Measurements from ENCODE around the gene PTPRM. TPM values are rescaled to one million over a fixed set of nuclear protein-coding genes. Genes with fewer than 3 reads are reported as not detected.
A peak's percentile ranks its signal among the peaks of the same experiment; 100 is the strongest.

Gene PTPRM
- total RNA-seq, 1 experiment from 2014 or later, result 6.2 TPM

DNA sequence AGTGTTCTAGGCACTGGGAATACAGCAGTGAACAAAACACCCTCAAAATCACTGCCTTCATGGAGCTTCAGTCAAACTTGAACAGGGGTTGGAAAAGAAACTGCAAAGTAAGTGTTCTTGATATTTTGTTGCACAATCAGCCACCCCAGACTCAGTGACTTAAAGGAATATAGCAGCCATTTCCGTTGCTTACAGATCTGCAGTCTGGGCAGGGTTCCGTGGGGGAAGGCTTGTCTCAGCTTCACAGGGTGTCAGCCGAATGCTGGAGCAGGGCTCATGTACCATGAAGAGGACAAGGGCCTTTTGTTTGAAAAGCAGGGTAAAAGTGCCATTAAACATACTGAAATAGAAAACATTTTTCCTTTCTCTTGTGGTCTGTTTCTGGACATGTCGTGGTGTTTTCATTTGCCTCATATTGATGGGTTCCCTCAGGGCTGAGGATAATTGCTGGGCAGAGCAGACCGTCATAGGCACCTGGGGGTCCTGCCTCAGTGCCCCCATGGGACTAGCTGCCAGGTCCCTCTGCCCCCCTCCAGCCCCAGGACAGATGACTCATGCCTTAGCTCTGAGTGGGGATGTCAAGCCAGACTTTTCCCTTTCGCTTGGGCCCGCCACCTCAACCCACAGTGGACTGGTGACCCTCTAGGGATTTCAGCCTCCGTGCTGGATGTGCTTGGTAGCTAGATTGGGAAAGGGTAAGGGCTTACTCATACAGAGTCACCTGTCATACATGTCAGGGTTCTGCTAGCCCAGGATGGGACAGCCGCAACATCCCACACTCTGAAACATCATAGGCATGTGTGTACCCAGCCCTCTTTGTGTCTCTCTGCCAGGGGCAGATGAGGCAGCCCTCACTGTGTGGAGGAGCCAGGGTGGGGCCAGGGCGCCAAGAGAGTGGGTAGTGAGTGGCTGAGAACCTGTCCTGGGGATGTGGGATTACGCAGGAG, 96.5 kb downstream of the PTPRM start:
- H3K4me3 Mint-ChIP-seq, result no peak overlapping the region
- no peaks in the 10 kb centered on the region; the same call in 1 of the 2 replicates for H3K4me1 ChIP-seq (ENCODE audit: insufficient read depth, low read length)
- H2BK120ac ChIP-seq (ENCODE audit: low read depth, low read length, poor library complexity, severe bottlenecking), result no peak overlapping the region
- no peak overlapping the region for H3K23ac ChIP-seq (ENCODE audit: insufficient read length, low read depth, low read length)
- H3K79me1 ChIP-seq (ENCODE audit: insufficient read depth, low read depth, low read length, poor library complexity, severe bottlenecking), result no peaks in the 10 kb centered on the region
- no peaks in the 10 kb centered on the region for H3K27me3 ChIP-seq (ENCODE audit: insufficient read depth, low read length)
- no peak overlapping the region for H3T11ph ChIP-seq (ENCODE audit: low read length)
- H3K27me3 Mint-ChIP-seq (ENCODE audit: low read depth), result no peaks in the 10 kb centered on the region
- H3K4me1 Mint-ChIP-seq, result peaks cover 25 to 26% of the 10 kb centered on the region in 2 experiments
- no peak for DNase-seq
- no peaks in the 10 kb centered on the region for H3K9me3 Mint-ChIP-seq
- H4K5ac ChIP-seq (ENCODE audit: insufficient read length, low read depth, low read length), result no peak overlapping the region
- no peak overlapping the region for H2BK12ac ChIP-seq (ENCODE audit: insufficient read length, low read depth, low read length)
- peak overlapping the region; percentile 17; the same call in 1 of the 2 replicates for H3K4ac ChIP-seq (ENCODE audit: low read depth, low read length)
- TF ChIP-seq, protein P1, sequence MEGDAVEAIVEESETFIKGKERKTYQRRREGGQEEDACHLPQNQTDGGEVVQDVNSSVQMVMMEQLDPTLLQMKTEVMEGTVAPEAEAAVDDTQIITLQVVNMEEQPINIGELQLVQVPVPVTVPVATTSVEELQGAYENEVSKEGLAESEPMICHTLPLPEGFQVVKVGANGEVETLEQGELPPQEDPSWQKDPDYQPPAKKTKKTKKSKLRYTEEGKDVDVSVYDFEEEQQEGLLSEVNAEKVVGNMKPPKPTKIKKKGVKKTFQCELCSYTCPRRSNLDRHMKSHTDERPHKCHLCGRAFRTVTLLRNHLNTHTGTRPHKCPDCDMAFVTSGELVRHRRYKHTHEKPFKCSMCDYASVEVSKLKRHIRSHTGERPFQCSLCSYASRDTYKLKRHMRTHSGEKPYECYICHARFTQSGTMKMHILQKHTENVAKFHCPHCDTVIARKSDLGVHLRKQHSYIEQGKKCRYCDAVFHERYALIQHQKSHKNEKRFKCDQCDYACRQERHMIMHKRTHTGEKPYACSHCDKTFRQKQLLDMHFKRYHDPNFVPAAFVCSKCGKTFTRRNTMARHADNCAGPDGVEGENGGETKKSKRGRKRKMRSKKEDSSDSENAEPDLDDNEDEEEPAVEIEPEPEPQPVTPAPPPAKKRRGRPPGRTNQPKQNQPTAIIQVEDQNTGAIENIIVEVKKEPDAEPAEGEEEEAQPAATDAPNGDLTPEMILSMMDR (conservative IDR thresholded peaks at IDR 0.05), result no peak
- no CpG with 5 or more reads among the region's 11 CpGs for WGBS (ENCODE audit: extremely low coverage, insufficient read length, low lambda C conversion rate)
- H3K36me3 Mint-ChIP-seq (ENCODE audit: insufficient read depth in 1 of 3, low read depth in 3 of 3), result no peaks in the 10 kb centered on the region
- no peak overlapping the region for H2BK20ac ChIP-seq (ENCODE audit: low read depth, low read length, poor library complexity, severe bottlenecking)
- H4K20me1 ChIP-seq (ENCODE audit: control insufficient read depth, insufficient read depth, insufficient read length), result no peaks in the 10 kb centered on the region
- H3K14ac ChIP-seq (ENCODE audit: insufficient read depth, low read length), result no peak overlapping the region; the same call in 1 of the 2 replicates
- H4K8ac ChIP-seq (replicated peaks; ENCODE audit: insufficient read length, low read depth, low read length), result no peak overlapping the region
- H2AFZ ChIP-seq (ENCODE audit: low read length), result no peak overlapping the region
- H3K23me2 ChIP-seq (ENCODE audit: insufficient read length, low read depth, low read length, poor library complexity, severe bottlenecking), result no peaks in the 10 kb centered on the region
- H4K91ac ChIP-seq (ENCODE audit: insufficient read length, low read depth, low read length), result peak overlapping the region; percentile 59
- H3K18ac ChIP-seq (ENCODE audit: insufficient read length, low read depth, low read length), result no peak overlapping the region
- peak overlapping the region; percentile 70 for H2AK5ac ChIP-seq (ENCODE audit: insufficient read length, low read length)
- H3K9me3 ChIP-seq (ENCODE audit: control insufficient read depth, low read depth, low read length), result no peaks in the 10 kb centered on the region
- H3K27ac Mint-ChIP-seq, result no peak overlapping the region
- no peak overlapping the region for H3K27ac ChIP-seq (ENCODE audit: insufficient read length, low read depth, low read length)
- H3K79me2 ChIP-seq (ENCODE audit: insufficient read depth, low read length), result no peaks in the 10 kb centered on the region
- no peak overlapping the region for H3K9ac ChIP-seq (ENCODE audit: extremely low read depth, insufficient read length, low read length)
- H3K4me2 ChIP-seq (ENCODE audit: insufficient read depth, insufficient read length, low read length), result no peak overlapping the region
- no peak overlapping the region for H3K56ac ChIP-seq (ENCODE audit: insufficient read length, low read depth, low read length)
- H2BK15ac ChIP-seq (ENCODE audit: low read depth, low read length), result no peak overlapping the region
- no peak overlapping the region for H2BK5ac ChIP-seq (ENCODE audit: insufficient read length, low read length)
